Measurements from ENCODE around the gene C19orf85. TPM values are rescaled to one million over a fixed set of nuclear protein-coding genes. Genes with fewer than 3 reads are reported as not detected.

C19orf85 gene
- total RNA-seq, 1 donor from 2014 or later = 3.9 TPM

Other genes with a start within 250 kb of the C19orf85 start
- 4.1 TPM for gene TMEM86B, start 236.0 kb downstream of the C19orf85 start, total RNA-seq (ENCODE audit: insufficient read depth, low replicate concordance)
- gene PPP6R1, start 205.7 kb downstream of the C19orf85 start, total RNA-seq (ENCODE audit: insufficient read depth, low replicate concordance) = 10.4 TPM
- gene HSPBP1, start 184.6 kb downstream of the C19orf85 start, total RNA-seq (ENCODE audit: insufficient read depth, low replicate concordance) = 7.0 TPM
- not detected for gene BRSK1, start 180.8 kb downstream of the C19orf85 start, total RNA-seq (ENCODE audit: insufficient read depth, low replicate concordance)
- 2.2 TPM for gene TMEM150B, start 139.4 kb downstream of the C19orf85 start, total RNA-seq (ENCODE audit: insufficient read depth, low replicate concordance)
- 10.6 TPM for gene KMT5C, start 124.9 kb downstream of the C19orf85 start, total RNA-seq (ENCODE audit: insufficient read depth, low replicate concordance)
- not detected for gene COX6B2, start 110.0 kb downstream of the C19orf85 start, total RNA-seq (ENCODE audit: insufficient read depth, low replicate concordance)
- gene GARIN5B, start 101.5 kb downstream of the C19orf85 start, total RNA-seq (ENCODE audit: insufficient read depth, low replicate concordance) = not detected
- gene IL11, start 94.3 kb downstream of the C19orf85 start, total RNA-seq (ENCODE audit: insufficient read depth, low replicate concordance) = 12.0 TPM
- not detected for gene TMEM190, start 87.9 kb downstream of the C19orf85 start, total RNA-seq (ENCODE audit: insufficient read depth, low replicate concordance)
- gene TMEM238, start 80.5 kb downstream of the C19orf85 start, total RNA-seq (ENCODE audit: insufficient read depth, low replicate concordance) = 8.9 TPM
- 227 TPM for gene RPL28, start 78.8 kb downstream of the C19orf85 start, total RNA-seq (ENCODE audit: insufficient read depth, low replicate concordance)
- 19.3 TPM for gene UBE2S, start 57.0 kb downstream of the C19orf85 start, total RNA-seq (ENCODE audit: insufficient read depth, low replicate concordance)
- 1.2 TPM for gene SHISA7, start 21.5 kb downstream of the C19orf85 start, total RNA-seq (ENCODE audit: insufficient read depth, low replicate concordance)
- gene ISOC2, start 3.1 kb downstream of the C19orf85 start, total RNA-seq (ENCODE audit: insufficient read depth, low replicate concordance) = 15.9 TPM
- 1.7 TPM for gene ZNF628, start 11.9 kb upstream of the C19orf85 start, total RNA-seq (ENCODE audit: insufficient read depth, low replicate concordance)
- 18.8 TPM for gene NAT14, start 20.4 kb upstream of the C19orf85 start, total RNA-seq (ENCODE audit: insufficient read depth, low replicate concordance)
- gene SSC5D, start 23.7 kb upstream of the C19orf85 start, total RNA-seq (ENCODE audit: insufficient read depth, low replicate concordance) = 67.9 TPM
- not detected for gene SBK2, start 72.4 kb upstream of the C19orf85 start, total RNA-seq (ENCODE audit: insufficient read depth, low replicate concordance)
- not detected for gene SBK3, start 80.8 kb upstream of the C19orf85 start, total RNA-seq (ENCODE audit: insufficient read depth, low replicate concordance)
- 1.4 TPM for gene ZNF579, start 116.1 kb upstream of the C19orf85 start, total RNA-seq (ENCODE audit: insufficient read depth, low replicate concordance)
- gene FIZ1, start 134.8 kb upstream of the C19orf85 start, total RNA-seq (ENCODE audit: insufficient read depth, low replicate concordance) = 2.4 TPM
- 7.2 TPM for gene ZNF524, start 135.5 kb upstream of the C19orf85 start, total RNA-seq (ENCODE audit: insufficient read depth, low replicate concordance)
- 0.72 TPM for gene ZNF865, start 140.9 kb upstream of the C19orf85 start, total RNA-seq (ENCODE audit: insufficient read depth, low replicate concordance)
- 5.1 TPM for gene ZNF784, start 159.8 kb upstream of the C19orf85 start, total RNA-seq (ENCODE audit: insufficient read depth, low replicate concordance)
- gene ZNF580, start 176.3 kb upstream of the C19orf85 start, total RNA-seq (ENCODE audit: insufficient read depth, low replicate concordance) = 17.1 TPM
- 20.0 TPM for gene ZNF581, start 178.9 kb upstream of the C19orf85 start, total RNA-seq (ENCODE audit: insufficient read depth, low replicate concordance)
- gene CCDC106, start 183.5 kb upstream of the C19orf85 start, total RNA-seq (ENCODE audit: insufficient read depth, low replicate concordance) = 9.4 TPM
- 40.7 TPM for gene U2AF2, start 190.3 kb upstream of the C19orf85 start, total RNA-seq (ENCODE audit: insufficient read depth, low replicate concordance)
- 7.5 TPM for gene EPN1, start 210.5 kb upstream of the C19orf85 start, total RNA-seq (ENCODE audit: insufficient read depth, low replicate concordance)